Eye (tissue), 1 donor: Measurements from ENCODE around the gene LY6G6D.

Experiments used
- DNase-seq: peaks from one replicate; pipeline ENCODE4 v3.0.0-alpha.2; 2015

The LY6G6D gene

GRCh38 chr6:31721351-31722020 lies 6.3 kb downstream of the LY6G6D start, which contains the start of gene LY6G6C:
TSS of gene LY6G6C (minus strand) at chr6:31721746. CDS start at chr6:31721679, 67 bp downstream.
- no peak for DNase-seq

GRCh38 chr6:31722173-31722572 lies 7.0 kb downstream of the LY6G6D start:
- DNase-seq, result no peak

GRCh38 chr6:31723245-31723979 lies 8.3 kb downstream of the LY6G6D start, which contains the start of gene MPIG6B:
TSS of gene MPIG6B (plus strand) at chr6:31723373. CDS start at chr6:31723384, 11 bp downstream.
- DNase-seq, result no peak

GRCh38 chr6:31723980-31724691 lies 9.0 kb downstream of the LY6G6D start:
- no peak for DNase-seq

- no peak for DNase-seq
Measured at GRCh38 chr6:31725502-31726350, 10.6 kb downstream of the LY6G6D start.

GRCh38 chr6:31727034-31727716 lies 12.0 kb downstream of the LY6G6D start:
- DNase-seq, result no peak

- no peak for DNase-seq
Measured at GRCh38 chr6:31727717-31728671, 12.8 kb downstream of the LY6G6D start.

GRCh38 chr6:31728767-31729514 lies 13.8 kb downstream of the LY6G6D start, which contains the start of gene DDAH2:
TSS of gene DDAH2 (minus strand) at chr6:31729299. CDS start at chr6:31729161, 138 bp downstream.
- DNase-seq, result no peak

GRCh38 chr6:31729515-31729978 lies 14.4 kb downstream of the LY6G6D start:
- DNase-seq, result peak; percentile 98

GRCh38 chr6:31729979-31730630 lies 15.0 kb downstream of the LY6G6D start:
- peak; percentile 97 for DNase-seq

GRCh38 chr6:31730631-31731086 lies 15.5 kb downstream of the LY6G6D start:
- no peak for DNase-seq

GRCh38 chr6:31732029-31732428 lies 16.9 kb downstream of the LY6G6D start:
- DNase-seq, result no peak

- no peak for DNase-seq
Measured at GRCh38 chr6:31733734-31734133, 18.6 kb downstream of the LY6G6D start.

- DNase-seq, result no peak
Measured at GRCh38 chr6:31734247-31734820, 19.2 kb downstream of the LY6G6D start.

- peak; percentile 74 for DNase-seq
Measured at GRCh38 chr6:31734821-31735406, 19.8 kb downstream of the LY6G6D start.

- peak; percentile 88 for DNase-seq
Measured at GRCh38 chr6:31736021-31736767, 21.0 kb downstream of the LY6G6D start, which contains the start of gene CLIC1. TSS of gene CLIC1 (minus strand) at chr6:31736530. CDS start at chr6:31736300, 230 bp downstream.

- no peak for DNase-seq
Measured at GRCh38 chr6:31736768-31737314, 21.7 kb downstream of the LY6G6D start.
